Measurements from ENCODE around the gene LHX1.

The LHX1 gene

DNA sequence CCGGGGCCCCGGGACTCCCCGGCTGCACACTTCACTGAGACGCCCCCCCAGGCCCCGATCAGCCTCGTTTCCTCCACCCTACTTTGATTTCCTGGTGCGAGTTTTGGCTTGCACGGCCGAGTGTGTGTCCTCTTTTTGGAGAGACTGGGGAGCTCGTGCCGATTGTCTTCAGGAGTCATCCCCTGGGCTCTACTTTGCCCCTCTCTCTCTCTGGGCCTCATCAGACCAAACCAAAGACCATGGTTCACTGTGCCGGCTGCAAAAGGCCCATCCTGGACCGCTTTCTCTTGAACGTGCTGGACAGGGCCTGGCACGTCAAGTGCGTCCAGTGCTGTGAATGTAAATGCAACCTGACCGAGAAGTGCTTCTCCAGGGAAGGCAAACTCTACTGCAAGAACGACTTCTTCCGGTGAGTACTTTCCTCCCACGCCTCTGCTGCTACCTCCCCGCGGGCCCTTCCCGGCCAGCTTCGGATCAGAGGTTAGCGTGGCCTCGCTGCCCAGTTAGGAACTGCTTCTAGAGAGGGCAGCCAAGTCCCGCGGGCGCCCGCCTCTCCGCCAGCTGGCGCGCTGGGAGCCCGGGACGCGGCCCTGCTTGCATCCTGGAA, 787 bp downstream of the LHX1 start:
- DNase-seq (ENCODE audit: low read depth, low spot score): no peak
- in situ Hi-C loops (cut with HindIII; ENCODE audit: low sequenced_read_pairs): no loop called here
- no peak overlapping the region for H3K4me3 ChIP-seq (ENCODE audit: low read depth, low read length)
- TF ChIP-seq, protein P1, sequence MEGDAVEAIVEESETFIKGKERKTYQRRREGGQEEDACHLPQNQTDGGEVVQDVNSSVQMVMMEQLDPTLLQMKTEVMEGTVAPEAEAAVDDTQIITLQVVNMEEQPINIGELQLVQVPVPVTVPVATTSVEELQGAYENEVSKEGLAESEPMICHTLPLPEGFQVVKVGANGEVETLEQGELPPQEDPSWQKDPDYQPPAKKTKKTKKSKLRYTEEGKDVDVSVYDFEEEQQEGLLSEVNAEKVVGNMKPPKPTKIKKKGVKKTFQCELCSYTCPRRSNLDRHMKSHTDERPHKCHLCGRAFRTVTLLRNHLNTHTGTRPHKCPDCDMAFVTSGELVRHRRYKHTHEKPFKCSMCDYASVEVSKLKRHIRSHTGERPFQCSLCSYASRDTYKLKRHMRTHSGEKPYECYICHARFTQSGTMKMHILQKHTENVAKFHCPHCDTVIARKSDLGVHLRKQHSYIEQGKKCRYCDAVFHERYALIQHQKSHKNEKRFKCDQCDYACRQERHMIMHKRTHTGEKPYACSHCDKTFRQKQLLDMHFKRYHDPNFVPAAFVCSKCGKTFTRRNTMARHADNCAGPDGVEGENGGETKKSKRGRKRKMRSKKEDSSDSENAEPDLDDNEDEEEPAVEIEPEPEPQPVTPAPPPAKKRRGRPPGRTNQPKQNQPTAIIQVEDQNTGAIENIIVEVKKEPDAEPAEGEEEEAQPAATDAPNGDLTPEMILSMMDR (IDR thresholded peaks at IDR 0.05; ENCODE audit: low read depth, low read length): no peak

- TF ChIP-seq, protein P1 (IDR thresholded peaks at IDR 0.05; ENCODE audit: low read depth, low read length): no peak
- no peak for DNase-seq (ENCODE audit: low read depth, low spot score)
- no peak overlapping the region for H3K4me3 ChIP-seq (ENCODE audit: low read depth, low read length)
- in situ Hi-C loops (cut with HindIII; ENCODE audit: low sequenced_read_pairs): no loop called here
Measured at GRCh38 chr17:36938566-36939051, 1.3 kb downstream of the LHX1 start.

GRCh38 chr17:36939052-36939801, 2.0 kb downstream of the LHX1 start:
- H3K4me3 ChIP-seq (ENCODE audit: low read depth, low read length): no peak overlapping the region
- TF ChIP-seq, protein P1 (IDR thresholded peaks at IDR 0.05; ENCODE audit: low read depth, low read length): no peak
- no peak for DNase-seq (ENCODE audit: low read depth, low spot score)
- in situ Hi-C loops (cut with HindIII; ENCODE audit: low sequenced_read_pairs): no loop called here

DNA sequence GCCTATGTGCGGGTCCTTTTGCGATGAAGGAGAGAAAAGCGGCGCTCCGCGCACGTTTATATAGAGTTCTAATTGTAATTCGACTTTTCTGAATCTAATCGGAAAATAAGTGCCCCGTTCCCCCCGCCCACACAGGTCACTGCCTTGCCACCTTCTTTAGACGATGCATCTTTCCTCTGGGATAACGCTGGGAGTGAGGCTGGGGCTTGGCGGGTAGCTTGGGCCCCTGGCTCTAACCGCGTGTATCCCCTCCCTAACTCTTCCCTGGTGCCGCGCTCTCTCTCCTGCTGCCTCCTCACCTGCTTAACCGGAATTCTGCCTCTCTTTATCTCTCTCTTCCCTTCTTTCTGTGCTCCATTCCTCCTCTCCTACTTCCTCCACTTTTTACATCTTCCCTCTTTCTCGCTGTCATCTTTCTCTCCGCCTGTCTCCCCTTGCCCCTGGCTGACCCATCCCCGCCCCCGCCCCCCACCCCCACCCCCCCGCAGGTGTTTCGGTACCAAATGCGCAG, 2.6 kb downstream of the LHX1 start:
- in situ Hi-C loops (cut with HindIII; ENCODE audit: low sequenced_read_pairs): no loop called here
- no peak for DNase-seq (ENCODE audit: low read depth, low spot score)
- H3K4me3 ChIP-seq (ENCODE audit: low read depth, low read length): no peak overlapping the region
- TF ChIP-seq, protein P1 (IDR thresholded peaks at IDR 0.05; ENCODE audit: low read depth, low read length): no peak

- TF ChIP-seq, protein P1 (IDR thresholded peaks at IDR 0.05; ENCODE audit: low read depth, low read length): no peak
Measured at GRCh38 chr17:36940313-36941264, 3.3 kb downstream of the LHX1 start.

More at GRCh38 chr17:36940313-36941264, 3.3 kb downstream of the LHX1 start:
- no peak for DNase-seq (ENCODE audit: low read depth, low spot score)
- H3K4me3 ChIP-seq (ENCODE audit: low read depth, low read length): no peak overlapping the region
- in situ Hi-C loops (cut with HindIII; ENCODE audit: low sequenced_read_pairs): no loop called here
